H54 (cell line): ENCODE measurements around the gene CIRBP.

Experiments
- DNase-seq: peaks from one replicate; pipeline ENCODE4 v3.0.0; 2011; ENCODE audit warnings: low spot score, mixed read lengths; ENCODE audit not compliant: insufficient read length
- FAIRE-seq: peaks from 3 replicates; lab custom pipeline; 2011; peaks lifted over from hg19 to GRCh38; lab: Jason Lieb, UNC
- POLR2A ChIP-seq: IDR thresholded peaks from 2 replicates; pipeline ENCODE4 v1.6.1; 2011; ENCODE audit warnings: low read depth, mild to moderate bottlenecking, low read length

Gene CIRBP

GRCh38 chr19:1291761-1292418 is 22.8 kb downstream of the CIRBP start:
- FAIRE-seq: no peak
- TF ChIP-seq POLR2A: no peak
- no peak for DNase-seq

- no peak for TF ChIP-seq POLR2A
- DNase-seq: no peak
- FAIRE-seq: no peak
These were observed 23.5 kb downstream of the CIRBP start for GRCh38 chr19:1292419-1293151.

GRCh38 chr19:1293782-1294604 is 24.9 kb downstream of the CIRBP start:
- no peak for DNase-seq
- no peak for FAIRE-seq
- no peak for TF ChIP-seq POLR2A

GRCh38 chr19:1294688-1295087 is 25.6 kb downstream of the CIRBP start:
- DNase-seq: no peak
- FAIRE-seq: no peak
- TF ChIP-seq POLR2A: no peak

- no peak for TF ChIP-seq POLR2A
- DNase-seq: no peak
- FAIRE-seq: no peak
These were observed 26.3 kb downstream of the CIRBP start for GRCh38 chr19:1295169-1296012.

- DNase-seq (no peak), FAIRE-seq (no peak)
- TF ChIP-seq POLR2A: no peak
These were observed 26.9 kb downstream of the CIRBP start for GRCh38 chr19:1296078-1296477.

GRCh38 chr19:1296575-1297271 is 27.6 kb downstream of the CIRBP start:
- FAIRE-seq (no peak), DNase-seq (no peak)
- no peak for TF ChIP-seq POLR2A

- no peak for TF ChIP-seq POLR2A
- DNase-seq (no peak), FAIRE-seq (no peak)
These were observed 29.1 kb downstream of the CIRBP start for GRCh38 chr19:1298235-1298634.

- no peak for FAIRE-seq
- TF ChIP-seq POLR2A: no peak
- no peak for DNase-seq
These were observed 30.7 kb downstream of the CIRBP start for GRCh38 chr19:1299801-1300200.

GRCh38 chr19:1300744-1301490 is 31.8 kb downstream of the CIRBP start:
- DNase-seq: no peak
- no peak for TF ChIP-seq POLR2A
- no peak for FAIRE-seq

- no peak for TF ChIP-seq POLR2A
- FAIRE-seq: no peak
- no peak for DNase-seq
These were observed 33.6 kb downstream of the CIRBP start for GRCh38 chr19:1302533-1303239.
